H9 (cell line): ENCODE results near the gene NFILZ. TPM values are rescaled to one million over a fixed set of nuclear protein-coding genes. Genes with fewer than 3 reads are reported as not detected.

Source experiments
- DNase-seq: peaks from one replicate; pipeline ENCODE4 v3.0.0-alpha.2; 2017
- H2AFZ ChIP-seq: one replicate; pipeline ENCODE4 v1.6.1; 2013; ENCODE audit warnings: mild to moderate bottlenecking, low read length, control low read depth, moderate library complexity
- H2AK5ac ChIP-seq: 2 replicates; pipeline ENCODE4 v1.6.1; 2013; ENCODE audit warnings: low read length, control low read depth, mixed read lengths; ENCODE audit not compliant: insufficient read length
- H2BK120ac ChIP-seq: one replicate; pipeline ENCODE4 v1.6.1; 2013; ENCODE audit warnings: low read depth, mild to moderate bottlenecking, low read length, control low read depth, inconsistent platforms; ENCODE audit not compliant: poor library complexity, severe bottlenecking
- H2BK12ac ChIP-seq: 2 replicates; pipeline ENCODE4 v1.6.1; 2013; ENCODE audit warnings: low read length, control low read depth, mixed read lengths, low read depth; ENCODE audit not compliant: insufficient read length
- H2BK15ac ChIP-seq: 2 replicates; pipeline ENCODE4 v1.6.1; 2013; ENCODE audit warnings: low read depth, low read length, control low read depth
- H2BK20ac ChIP-seq: one replicate; pipeline ENCODE4 v1.6.1; 2013; ENCODE audit warnings: low read depth, mild to moderate bottlenecking, low read length, control low read depth, inconsistent platforms; ENCODE audit not compliant: poor library complexity, severe bottlenecking
- H2BK5ac ChIP-seq: 2 replicates; pipeline ENCODE4 v1.6.1; 2013; ENCODE audit warnings: low read length, control low read depth, mixed read lengths; ENCODE audit not compliant: insufficient read length
- H3K14ac ChIP-seq: 2 replicates; pipeline ENCODE4 v1.6.1; 2013; ENCODE audit warnings: low read length, control low read depth; ENCODE audit not compliant: insufficient read depth
- H3K18ac ChIP-seq: 2 replicates; pipeline ENCODE4 v1.6.1; 2013; ENCODE audit warnings: low read depth, mild to moderate bottlenecking, mixed read lengths, low read length, control low read depth; ENCODE audit not compliant: insufficient read length
- H3K23ac ChIP-seq: 2 replicates; pipeline ENCODE4 v1.6.1; 2013; ENCODE audit warnings: low read length, control low read depth, mixed read lengths, low read depth; ENCODE audit not compliant: insufficient read length
- H3K23me2 ChIP-seq: 2 replicates; pipeline ENCODE4 v1.6.1; 2013; ENCODE audit warnings: low read depth, mild to moderate bottlenecking, mixed read lengths, low read length, control low read depth; ENCODE audit not compliant: insufficient read length, poor library complexity, severe bottlenecking
- H3K27ac ChIP-seq: 2 replicates; pipeline ENCODE4 v1.5.1; 2013; ENCODE audit warnings: low read length, control low read depth, mixed read lengths, low read depth; ENCODE audit not compliant: insufficient read length
- H3K27me3 ChIP-seq: 2 replicates; pipeline ENCODE4 v1.6.1; 2013; ENCODE audit warnings: low read length, control low read depth, inconsistent platforms; ENCODE audit not compliant: insufficient read depth
- H3K4ac ChIP-seq: 2 replicates; pipeline ENCODE4 v1.6.1; 2013; ENCODE audit warnings: low read depth, mild to moderate bottlenecking, control low read depth, inconsistent platforms, low read length, moderate library complexity
- H3K4me1 ChIP-seq: 2 replicates; pipeline ENCODE4 v1.6.1; 2013; ENCODE audit warnings: low read length, control low read depth, inconsistent platforms; ENCODE audit not compliant: insufficient read depth
- H3K4me2 ChIP-seq: 2 replicates; pipeline ENCODE4 v1.6.1; 2013; ENCODE audit warnings: low read length, control low read depth, mixed read lengths; ENCODE audit not compliant: insufficient read length, insufficient read depth
- H3K56ac ChIP-seq: 2 replicates; pipeline ENCODE4 v1.6.1; 2013; ENCODE audit warnings: low read depth, mild to moderate bottlenecking, mixed read lengths, low read length, control low read depth; ENCODE audit not compliant: insufficient read length
- H3K79me1 ChIP-seq: 2 replicates; pipeline ENCODE4 v1.6.1; 2013; ENCODE audit warnings: low read depth, mild to moderate bottlenecking, moderate library complexity, low read length, control low read depth, inconsistent platforms; ENCODE audit not compliant: insufficient read depth, poor library complexity, severe bottlenecking
- H3K79me2 ChIP-seq: 2 replicates; pipeline ENCODE4 v1.6.1; 2013; ENCODE audit warnings: low read length, control low read depth, inconsistent platforms; ENCODE audit not compliant: insufficient read depth
- H3K9ac ChIP-seq: 2 replicates; pipeline ENCODE4 v1.6.1; 2013; ENCODE audit warnings: low read length, control low read depth, mixed read lengths; ENCODE audit not compliant: insufficient read length; ENCODE audit errors: extremely low read depth
- H3K9me3 ChIP-seq: one replicate; pipeline ENCODE4 v1.6.1; 2013; ENCODE audit warnings: low read depth, low read length, inconsistent platforms; ENCODE audit not compliant: control insufficient read depth
- H3T11ph ChIP-seq: one replicate; pipeline ENCODE4 v1.6.1; 2013; ENCODE audit warnings: mild to moderate bottlenecking, low read length, control low read depth, inconsistent platforms
- H4K20me1 ChIP-seq: one replicate; pipeline ENCODE4 v1.6.1; 2013; ENCODE audit not compliant: control insufficient read depth, insufficient read length, insufficient read depth
- H4K5ac ChIP-seq: 2 replicates; pipeline ENCODE4 v1.6.1; 2013; ENCODE audit warnings: low read depth, mild to moderate bottlenecking, mixed read lengths, low read length, control low read depth; ENCODE audit not compliant: insufficient read length
- H4K8ac ChIP-seq: replicated peaks from 2 replicates; pipeline ENCODE4 v1.6.1; 2013; ENCODE audit warnings: low read length, control low read depth, mixed read lengths, low read depth; ENCODE audit not compliant: insufficient read length
- H4K91ac ChIP-seq: 2 replicates; pipeline ENCODE4 v1.6.1; 2013; ENCODE audit warnings: low read depth, mild to moderate bottlenecking, moderate library complexity, mixed read lengths, low read length, control low read depth; ENCODE audit not compliant: insufficient read length
- H3K27ac Mint-ChIP-seq, 3 experiments: 2 replicates in 2 of 3; 3 replicates in 1 of 3; pipeline ENCODE4 v1.8.0; 2020 to 2021; ENCODE audit warnings: mixed read lengths in 3 of 3, mild to moderate bottlenecking in 1 of 3, moderate library complexity in 1 of 3
- H3K27me3 Mint-ChIP-seq: 2 replicates; pipeline ENCODE4 v1.8.0; 2021; ENCODE audit warnings: low read depth, mild to moderate bottlenecking, moderate library complexity, mixed read lengths
- H3K36me3 Mint-ChIP-seq, 3 experiments: 2 replicates in 2 of 3; 3 replicates in 1 of 3; pipeline ENCODE4 v1.8.0; 2020 to 2021; ENCODE audit warnings: low read depth in 3 of 3, mixed read lengths in 3 of 3; ENCODE audit not compliant: insufficient read depth in 1 of 3
- H3K4me1 Mint-ChIP-seq, 2 experiments: 2 replicates each; pipeline ENCODE4 v1.8.0; 2020; ENCODE audit warnings: mixed read lengths in 2 of 2
- H3K4me3 Mint-ChIP-seq, 2 experiments: 2 replicates in 1 of 2; 3 replicates in 1 of 2; pipeline ENCODE4 v1.8.0; 2020 to 2021; ENCODE audit warnings: mild to moderate bottlenecking in 2 of 2, mixed read lengths in 2 of 2, moderate library complexity in 1 of 2
- H3K9me3 Mint-ChIP-seq, 2 experiments: 2 replicates in 1 of 2; 3 replicates in 1 of 2; pipeline ENCODE4 v1.8.0; 2020; ENCODE audit warnings: mild to moderate bottlenecking in 2 of 2, mixed read lengths in 2 of 2, moderate library complexity in 1 of 2
- WGBS: extraction: QIAGEN DNeasy Blood & Tissue Kit; methylation state at CpG from one replicate; pipeline ENCODE4 v1.1.7; 2013; ENCODE audit warnings: missing lambda C conversion rate, low lambda C conversion rate, mixed read lengths; ENCODE audit not compliant: insufficient read length; ENCODE audit errors: extremely low coverage; 5-methylcytosine and 5-hydroxymethylcytosine counted together
- total RNA-seq: library from RNA; stranded (reverse); gene quantifications from 2 replicates; pipeline ENCODE4 v1.2.1, GENCODE V29; 2021
- TF ChIP-seq, protein P1 (sequence below): fragments of 200-600 bp; sonication (generic); conservative IDR thresholded peaks from 3 replicates; pipeline ENCODE4 v1.8.0; 2021; ENCODE audit warnings: antibody characterized with exemption, mild to moderate bottlenecking

NFILZ gene
- total RNA-seq, 1 experiment from 2014 or later, result not detected

GRCh38 chr19:8662263-8662662 is 31.8 kb downstream of the NFILZ start:
- H3K4me2 ChIP-seq, result no peak overlapping the region
- TF ChIP-seq, protein P1, sequence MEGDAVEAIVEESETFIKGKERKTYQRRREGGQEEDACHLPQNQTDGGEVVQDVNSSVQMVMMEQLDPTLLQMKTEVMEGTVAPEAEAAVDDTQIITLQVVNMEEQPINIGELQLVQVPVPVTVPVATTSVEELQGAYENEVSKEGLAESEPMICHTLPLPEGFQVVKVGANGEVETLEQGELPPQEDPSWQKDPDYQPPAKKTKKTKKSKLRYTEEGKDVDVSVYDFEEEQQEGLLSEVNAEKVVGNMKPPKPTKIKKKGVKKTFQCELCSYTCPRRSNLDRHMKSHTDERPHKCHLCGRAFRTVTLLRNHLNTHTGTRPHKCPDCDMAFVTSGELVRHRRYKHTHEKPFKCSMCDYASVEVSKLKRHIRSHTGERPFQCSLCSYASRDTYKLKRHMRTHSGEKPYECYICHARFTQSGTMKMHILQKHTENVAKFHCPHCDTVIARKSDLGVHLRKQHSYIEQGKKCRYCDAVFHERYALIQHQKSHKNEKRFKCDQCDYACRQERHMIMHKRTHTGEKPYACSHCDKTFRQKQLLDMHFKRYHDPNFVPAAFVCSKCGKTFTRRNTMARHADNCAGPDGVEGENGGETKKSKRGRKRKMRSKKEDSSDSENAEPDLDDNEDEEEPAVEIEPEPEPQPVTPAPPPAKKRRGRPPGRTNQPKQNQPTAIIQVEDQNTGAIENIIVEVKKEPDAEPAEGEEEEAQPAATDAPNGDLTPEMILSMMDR, result no peak
- H3K9me3 ChIP-seq, result no peaks in the 10 kb centered on the region
- peaks cover 0 to 12% of the 10 kb centered on the region in 2 experiments; a peak in 2 of 4 replicates for H3K4me1 Mint-ChIP-seq
- H4K5ac ChIP-seq, result no peak overlapping the region
- no peak overlapping the region for H3K56ac ChIP-seq
- H2BK15ac ChIP-seq, result no peak overlapping the region
- no peaks in the 10 kb centered on the region for H3K79me2 ChIP-seq
- no peak overlapping the region for H3K9ac ChIP-seq
- no peak overlapping the region for H4K8ac ChIP-seq
- H3T11ph ChIP-seq, result no peak overlapping the region
- no peak overlapping the region for H3K27ac Mint-ChIP-seq
- no peak overlapping the region for H3K14ac ChIP-seq
- no peak overlapping the region for H3K23ac ChIP-seq
- H3K18ac ChIP-seq, result no peak overlapping the region
- H3K79me1 ChIP-seq, result no peaks in the 10 kb centered on the region
- no peak overlapping the region for H2BK120ac ChIP-seq
- no peak overlapping the region for H3K4me3 Mint-ChIP-seq
- H3K27me3 Mint-ChIP-seq, result peaks cover 11% of the 10 kb centered on the region
- no peaks in the 10 kb centered on the region; a peak in 1 of 7 replicates for H3K36me3 Mint-ChIP-seq
- no peak overlapping the region for H4K91ac ChIP-seq
- H4K20me1 ChIP-seq, result no peaks in the 10 kb centered on the region
- H3K27me3 ChIP-seq, result no peaks in the 10 kb centered on the region
- H2BK5ac ChIP-seq, result no peak overlapping the region
- WGBS, result no CpG with 5 or more reads among the region's 4 CpGs
- no peaks in the 10 kb centered on the region for H3K4me1 ChIP-seq
- no peaks in the 10 kb centered on the region for H3K23me2 ChIP-seq
- no peak overlapping the region for H2AFZ ChIP-seq
- peaks cover 0 to 11% of the 10 kb centered on the region in 2 experiments; a peak in 2 of 5 replicates for H3K9me3 Mint-ChIP-seq
- no peak overlapping the region for H3K27ac ChIP-seq
- H2AK5ac ChIP-seq, result peak overlapping the region; percentile 39
- DNase-seq, result no peak
- no peak overlapping the region for H3K4ac ChIP-seq
- no peak overlapping the region for H2BK20ac ChIP-seq
- no peak overlapping the region for H2BK12ac ChIP-seq
